GM21390 (cell line): ENCODE results near the gene EIF4EBP3.
"Not testable (repeated sequence)": the region's sequence is repeated elsewhere in the genome, so short reads cannot be mapped to it uniquely, and the experiment has no call there.

Experiments used
- ATAC-seq: cut with Tn5 transposase; IDR thresholded peaks from one replicate; pipeline ENCODE4 v1.9.1; 2021; ENCODE audit not compliant: unreplicated experiment

Gene EIF4EBP3

GRCh38 chr5:140575309-140575708 is 27.8 kb downstream of the EIF4EBP3 start:
- ATAC-seq = no peak

- ATAC-seq = no peak
Measured at GRCh38 chr5:140576776-140577201, 29.3 kb downstream of the EIF4EBP3 start.

DNA sequence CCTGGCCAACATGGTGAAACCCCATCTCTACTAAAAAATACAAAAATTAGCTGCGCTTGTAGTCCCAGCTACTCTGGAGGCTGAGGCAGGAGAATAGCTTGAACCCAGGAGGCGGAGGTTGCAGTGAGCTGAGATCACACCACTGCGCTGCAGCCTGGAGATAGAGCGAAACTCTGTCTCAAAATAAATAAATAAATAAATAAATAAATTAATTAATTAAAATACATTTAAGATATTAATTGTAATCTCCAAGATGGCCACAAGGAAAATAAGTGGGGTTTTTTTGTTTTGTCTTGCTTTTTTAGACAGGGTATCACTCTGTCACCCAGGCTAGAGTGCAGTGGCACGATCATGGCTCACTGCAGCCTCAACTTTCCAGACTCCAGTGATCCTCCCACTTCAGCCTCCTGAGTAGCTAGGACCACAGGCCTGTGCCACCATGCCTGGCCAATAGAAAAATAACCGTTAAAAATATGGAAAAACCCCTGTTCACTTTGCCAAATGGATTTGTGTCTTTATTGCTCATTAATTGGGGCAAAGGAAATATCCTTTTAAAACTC is 31.8 kb downstream of the EIF4EBP3 start:
- ATAC-seq = not testable (repeated sequence)

DNA sequence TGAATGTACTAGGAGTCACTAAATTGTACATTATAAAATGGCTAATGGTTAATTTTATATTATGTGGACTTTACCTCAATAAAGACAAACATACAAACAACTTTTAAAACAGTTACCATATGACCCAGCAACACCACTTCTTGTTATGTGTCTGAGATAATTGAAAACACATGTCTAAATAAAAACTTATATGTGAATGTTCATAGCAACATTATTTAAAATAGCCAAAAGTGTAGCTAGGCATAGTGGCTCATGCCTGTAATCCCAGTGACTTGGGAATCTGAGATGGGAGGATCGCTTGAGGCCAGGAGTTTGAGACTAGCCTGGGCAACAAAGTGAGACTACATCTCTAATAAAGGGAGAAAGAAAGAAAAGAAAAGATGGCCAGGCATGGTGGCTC is 40.0 kb downstream of the EIF4EBP3 start:
- no peak for ATAC-seq

- ATAC-seq = no peak
Measured at GRCh38 chr5:140588311-140589070, 41.0 kb downstream of the EIF4EBP3 start.

DNA sequence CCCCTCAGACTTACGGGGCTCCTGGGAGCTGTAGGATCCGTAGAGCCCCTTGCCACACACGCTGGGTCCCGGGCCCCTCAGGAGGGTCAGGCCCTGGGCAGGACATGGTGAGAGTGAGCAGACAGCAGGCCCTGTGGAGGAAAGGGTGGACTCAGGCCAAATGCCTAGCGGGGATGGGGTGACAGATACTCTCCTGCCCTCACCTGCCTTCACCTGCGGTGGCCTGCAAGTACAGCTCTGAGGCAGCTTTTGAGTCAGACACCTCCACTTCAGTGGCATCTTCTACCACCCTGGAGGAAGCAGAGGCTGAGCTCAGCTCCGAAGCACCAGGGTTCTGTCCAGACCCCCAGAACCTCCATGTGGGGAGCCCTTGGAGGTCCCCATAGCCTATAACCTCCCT is 43.4 kb downstream of the EIF4EBP3 start:
- no peak for ATAC-seq

GRCh38 chr5:140591747-140592372 is 44.4 kb downstream of the EIF4EBP3 start:
- ATAC-seq = no peak

GRCh38 chr5:140593070-140593469 is 45.6 kb downstream of the EIF4EBP3 start:
- not testable (repeated sequence) for ATAC-seq

DNA sequence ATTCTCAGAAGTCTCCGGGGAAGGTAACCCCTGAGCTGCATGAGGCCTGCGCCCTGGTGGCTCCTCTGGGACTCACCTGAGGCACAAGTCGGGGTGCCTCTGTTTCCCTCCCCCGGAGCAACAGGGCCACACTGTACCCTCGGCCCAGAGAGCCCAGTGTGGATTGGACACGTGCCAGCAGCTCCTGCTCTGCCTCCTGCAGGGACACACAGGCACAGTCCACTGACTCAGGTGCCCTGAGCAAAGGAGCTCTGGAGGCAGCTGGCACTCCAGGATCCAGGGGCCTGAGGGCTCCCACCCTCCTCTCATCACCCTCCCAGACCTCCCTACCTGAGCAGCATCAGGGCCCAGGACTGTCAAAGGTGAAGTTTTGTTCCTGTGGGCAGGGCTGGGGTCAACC is 46.7 kb downstream of the EIF4EBP3 start:
- ATAC-seq = no peak

GRCh38 chr5:140595538-140596300 is 48.3 kb downstream of the EIF4EBP3 start:
- ATAC-seq = no peak

DNA sequence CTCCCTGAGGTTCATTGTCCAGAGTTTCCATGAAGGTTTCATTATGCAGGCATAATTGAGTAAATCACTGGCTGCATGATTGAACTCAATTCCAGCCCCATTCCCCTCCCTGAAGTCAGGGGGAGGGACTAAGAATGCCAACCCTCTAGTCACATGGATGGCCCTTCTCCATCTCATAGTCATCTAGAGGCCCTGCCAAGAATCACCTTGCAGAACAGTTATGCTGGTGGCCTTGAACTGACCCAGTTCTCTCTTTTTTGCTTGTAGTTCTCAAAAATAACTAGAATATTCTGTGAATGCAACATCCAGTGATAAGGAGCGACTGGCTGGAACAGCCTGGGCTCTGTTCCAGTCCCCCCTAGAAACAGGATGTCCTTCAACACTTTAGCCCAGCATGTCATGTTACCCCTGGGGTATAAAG is 48.9 kb downstream of the EIF4EBP3 start:
- no peak for ATAC-seq

DNA sequence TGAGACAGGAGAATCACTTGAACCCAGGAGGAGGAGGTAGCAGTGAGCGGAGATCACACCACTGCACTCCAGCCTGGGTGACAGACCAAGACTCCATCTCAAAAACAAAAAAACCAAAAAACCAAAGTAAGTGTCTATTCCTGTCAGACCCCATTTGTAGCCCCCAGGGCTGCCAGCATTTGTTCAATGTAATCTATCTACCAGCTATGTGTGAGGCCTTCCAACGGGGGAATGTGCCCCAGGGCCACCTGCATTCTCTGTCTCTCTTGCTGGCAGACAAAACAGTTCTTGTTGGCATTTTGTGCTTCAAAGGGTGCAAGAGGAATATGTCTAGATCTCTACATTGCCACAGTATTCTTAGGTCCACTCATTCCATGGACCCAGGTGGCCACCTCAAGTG is 51.4 kb downstream of the EIF4EBP3 start:
- no peak for ATAC-seq
